Activated CD8-positive, alpha-beta T cell treated with anti-CD3 and anti-CD28 coated beads for 36 hours (primary cell): ENCODE data around the gene SGCB. TPM values are rescaled to one million over a fixed set of nuclear protein-coding genes. Genes with fewer than 3 reads are reported as not detected.
A peak's percentile ranks its signal among the peaks of the same experiment; 100 is the strongest.

ENCODE experiments used
- ATAC-seq: fragments of 200-7000 bp; cut with Tn5 transposase; one replicate; pipeline ENCODE4 v1.10.0; 2021; ENCODE audit warnings: mild to moderate bottlenecking, moderate library complexity
- CTCF ChIA-PET: fragments of 350-600 bp; sonication (Branson Sonifier 250); formaldehyde crosslinking; loops from one replicate; lab custom pipeline; 2021; ENCODE audit warnings: antibody characterized with exemption; lab: Charles Lee
- POLR2A ChIA-PET: fragments of 350-600 bp; sonication (Branson Sonifier 250); formaldehyde crosslinking; loops from one replicate; lab custom pipeline; 2021; ENCODE audit warnings: antibody characterized with exemption; lab: Charles Lee
- DNase-seq: peaks from one replicate; pipeline ENCODE4 v3.0.0-alpha.2; 2020
- H3K27ac Mint-ChIP-seq: one replicate; pipeline ENCODE4 v1.8.0; 2021; ENCODE audit warnings: mild to moderate bottlenecking, mixed read lengths
- H3K27me3 Mint-ChIP-seq: one replicate; pipeline ENCODE4 v1.8.0; 2021; ENCODE audit warnings: mixed read lengths
- H3K36me3 Mint-ChIP-seq: one replicate; pipeline ENCODE4 v1.8.0; 2021; ENCODE audit warnings: low read depth, mixed read lengths
- H3K4me1 Mint-ChIP-seq: one replicate; pipeline ENCODE4 v1.8.0; 2021; ENCODE audit warnings: low read depth, mixed read lengths
- H3K4me3 Mint-ChIP-seq: one replicate; pipeline ENCODE4 v1.8.0; 2021; ENCODE audit warnings: mild to moderate bottlenecking, moderate library complexity, mixed read lengths
- H3K9me3 Mint-ChIP-seq: one replicate; pipeline ENCODE4 v1.8.0; 2021; ENCODE audit warnings: mixed read lengths
- intact Hi-C: fragments of 100-400 bp; cut with micrococcal nuclease; formaldehyde crosslinking; loops from one replicate; pipeline ENCODE4 v1.10.0; 2022
- total RNA-seq, 2 experiments: library from RNA; stranded (reverse); gene quantifications; one replicate each; pipeline ENCODE4 v1.2.3, GENCODE V29; 2021
- TF ChIP-seq, protein P1 (sequence below): fragments of 200-600 bp; IDR thresholded peaks from one replicate; pipeline ENCODE4 v1.8.0; 2022; ENCODE audit warnings: antibody characterized with exemption, mild to moderate bottlenecking

Gene SGCB
- total RNA-seq, 2 experiments from 2014 or later: 7.6 to 8.8 TPM

GRCh38 chr4:52045028-52045427 lies 6.9 kb upstream of the SGCB start:
- H3K36me3 Mint-ChIP-seq: no peaks in the 10 kb centered on the region
- DNase-seq: no peak
- intact Hi-C loops: no loop called here
- H3K4me3 Mint-ChIP-seq: no peak overlapping the region
- no peaks in the 10 kb centered on the region for H3K9me3 Mint-ChIP-seq
- no peaks in the 10 kb centered on the region for H3K4me1 Mint-ChIP-seq
- H3K27ac Mint-ChIP-seq: no peak overlapping the region
- no peak for ATAC-seq
- TF ChIP-seq, protein P1, sequence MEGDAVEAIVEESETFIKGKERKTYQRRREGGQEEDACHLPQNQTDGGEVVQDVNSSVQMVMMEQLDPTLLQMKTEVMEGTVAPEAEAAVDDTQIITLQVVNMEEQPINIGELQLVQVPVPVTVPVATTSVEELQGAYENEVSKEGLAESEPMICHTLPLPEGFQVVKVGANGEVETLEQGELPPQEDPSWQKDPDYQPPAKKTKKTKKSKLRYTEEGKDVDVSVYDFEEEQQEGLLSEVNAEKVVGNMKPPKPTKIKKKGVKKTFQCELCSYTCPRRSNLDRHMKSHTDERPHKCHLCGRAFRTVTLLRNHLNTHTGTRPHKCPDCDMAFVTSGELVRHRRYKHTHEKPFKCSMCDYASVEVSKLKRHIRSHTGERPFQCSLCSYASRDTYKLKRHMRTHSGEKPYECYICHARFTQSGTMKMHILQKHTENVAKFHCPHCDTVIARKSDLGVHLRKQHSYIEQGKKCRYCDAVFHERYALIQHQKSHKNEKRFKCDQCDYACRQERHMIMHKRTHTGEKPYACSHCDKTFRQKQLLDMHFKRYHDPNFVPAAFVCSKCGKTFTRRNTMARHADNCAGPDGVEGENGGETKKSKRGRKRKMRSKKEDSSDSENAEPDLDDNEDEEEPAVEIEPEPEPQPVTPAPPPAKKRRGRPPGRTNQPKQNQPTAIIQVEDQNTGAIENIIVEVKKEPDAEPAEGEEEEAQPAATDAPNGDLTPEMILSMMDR: no peak
- POLR2A ChIA-PET: no interaction called here
- H3K27me3 Mint-ChIP-seq: peaks cover 43% of the 10 kb centered on the region
- CTCF ChIA-PET: no interaction called here

DNA sequence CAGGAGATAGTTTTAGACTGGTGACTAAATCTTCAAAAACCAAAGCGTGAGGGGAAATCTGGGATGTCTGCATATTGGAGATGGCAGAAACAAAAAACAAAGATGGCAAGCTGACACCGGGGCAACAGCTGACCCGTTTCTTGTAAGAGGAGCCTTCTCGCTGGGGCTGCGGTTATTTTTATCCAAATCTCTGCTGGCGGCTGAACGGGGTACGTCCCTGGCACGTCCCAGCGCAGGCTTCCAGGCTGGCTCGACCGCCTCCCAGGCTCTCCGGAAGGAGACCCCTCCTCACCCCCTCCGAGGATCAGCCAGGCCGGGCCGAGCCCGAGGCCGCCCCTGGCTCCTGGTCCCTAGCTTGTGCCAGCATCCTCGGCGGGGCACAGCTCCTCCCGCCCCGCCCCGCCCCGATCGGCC lies 403 bp downstream of the SGCB start:
- ChIA-PET POLR2A (interaction anchor here (1.2 kb wide), 1 partner anchor 195 kb away, joined by 3 read pairs; no protein-coding TSS in a partner anchor), CTCF (interaction anchor here (1.3 to 3.1 kb wide), 2 partner anchors 12 to 142 kb away, joined by 3 to 14 read pairs; no protein-coding TSS in a partner anchor)
- Mint-ChIP-seq H3K27ac (peak overlapping the region; percentile 48), H3K4me1 (peaks cover 22% of the 10 kb centered on the region), H3K27me3 (peaks cover 17% of the 10 kb centered on the region), H3K36me3 (no peaks in the 10 kb centered on the region), H3K4me3 (peak overlapping the region; percentile 80), H3K9me3 (no peaks in the 10 kb centered on the region)
- DNase-seq (peak; percentile 43), ATAC-seq (peak; percentile 57)
- TF ChIP-seq, protein P1: no peak
- intact Hi-C loops: no loop called here

GRCh38 chr4:52036886-52037530 lies 1.1 kb downstream of the SGCB start:
- ATAC-seq (no peak), DNase-seq (no peak)
- Mint-ChIP-seq H3K4me1 (peaks cover 22% of the 10 kb centered on the region), H3K27ac (peak overlapping the region; percentile 48), H3K27me3 (peaks cover 13% of the 10 kb centered on the region), H3K4me3 (peak overlapping the region; percentile 80), H3K9me3 (no peaks in the 10 kb centered on the region), H3K36me3 (no peaks in the 10 kb centered on the region)
- intact Hi-C loops: no loop called here
- TF ChIP-seq, protein P1: no peak
- ChIA-PET CTCF (interaction anchor here (1.3 to 3.1 kb wide), 2 partner anchors 11 to 141 kb away, joined by 3 to 14 read pairs; no protein-coding TSS in a partner anchor), POLR2A (no interaction called here)

- Mint-ChIP-seq H3K4me3 (no peak overlapping the region), H3K27me3 (peaks cover 5% of the 10 kb centered on the region), H3K9me3 (no peaks in the 10 kb centered on the region), H3K27ac (no peak overlapping the region), H3K4me1 (peaks cover 26% of the 10 kb centered on the region), H3K36me3 (no peaks in the 10 kb centered on the region)
- no peak for ATAC-seq
- TF ChIP-seq, protein P1: no peak
- ChIA-PET CTCF (interaction anchor here (1.5 kb wide), 1 partner anchor 9 kb away, joined by 5 read pairs; no protein-coding TSS in a partner anchor), POLR2A (no interaction called here)
- no peak for DNase-seq
- intact Hi-C loops: no loop called here
These were observed 2.9 kb downstream of the SGCB start for GRCh38 chr4:52035190-52035589.

DNA sequence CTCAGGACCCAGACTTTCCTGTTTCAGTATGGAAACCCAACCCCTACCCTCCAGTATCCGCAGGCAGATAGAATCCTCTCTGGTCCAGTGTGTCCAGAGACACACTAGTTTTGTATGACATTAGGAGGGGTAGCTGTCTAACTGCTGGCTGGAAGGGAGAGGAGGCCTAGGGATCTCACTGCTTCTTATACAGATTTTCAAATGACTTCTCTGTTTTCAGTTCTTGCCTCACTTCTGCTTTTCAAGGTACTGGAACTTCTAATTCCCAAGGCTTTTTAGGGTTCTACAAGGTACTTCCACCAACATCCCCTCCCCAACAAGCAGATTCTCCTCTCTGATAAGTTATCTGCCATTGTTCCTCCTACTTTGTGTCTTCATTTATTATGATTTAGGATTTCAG lies 6.1 kb downstream of the SGCB start:
- Mint-ChIP-seq H3K27ac (no peak overlapping the region), H3K27me3 (no peaks in the 10 kb centered on the region)

More for the DNA sequence above, 6.1 kb downstream of the SGCB start:
- DNase-seq (no peak), ATAC-seq (no peak)
- TF ChIP-seq, protein P1: no peak
- Mint-ChIP-seq H3K9me3 (no peaks in the 10 kb centered on the region), H3K4me1 (peaks cover 15% of the 10 kb centered on the region), H3K4me3 (no peak overlapping the region), H3K36me3 (peaks cover 5% of the 10 kb centered on the region)
- intact Hi-C loops: no loop called here
- POLR2A ChIA-PET: no interaction called here
- CTCF ChIA-PET: no interaction called here
